Measurements from ENCODE around the gene NTRK2.
A peak's percentile ranks its signal among the peaks of the same experiment; 100 is the strongest.

The NTRK2 gene

DNA sequence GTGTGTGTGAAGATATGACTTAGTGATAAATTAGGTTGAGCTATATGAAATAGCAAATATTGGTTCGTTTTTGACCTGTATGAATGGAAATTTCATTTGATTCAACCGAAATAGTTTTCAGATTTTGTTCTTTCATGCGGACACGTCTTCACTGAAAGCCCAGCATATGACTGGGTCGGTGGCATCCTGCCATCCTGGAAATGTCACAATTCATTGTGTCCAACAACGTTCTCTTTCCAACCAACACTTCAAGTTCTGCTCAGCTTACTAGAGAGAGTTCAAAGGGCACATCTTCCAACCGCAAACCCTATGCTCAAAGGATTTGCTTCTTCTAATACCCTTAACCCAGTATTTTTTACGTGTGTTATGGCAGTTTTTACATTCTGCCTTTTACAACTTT is 252.5 kb downstream of the NTRK2 start:
- no peak overlapping the region for H3K27ac ChIP-seq (ENCODE audit: extremely low read depth, low read depth, low read length)
- CTCF ChIA-PET, result interaction anchor here (1.0 to 1.1 kb wide), 2 partner anchors 23 to 224 kb away, joined by 3 to 4 read pairs; no protein-coding TSS in a partner anchor
- H3K9me3 ChIP-seq (ENCODE audit: control insufficient read depth, insufficient read depth, low read depth, low read length), result no peaks in the 10 kb centered on the region
- TF ChIP-seq BCL11B (tag by site-specific recombination; IDR thresholded peaks at IDR 0.05; ENCODE audit: low read depth) (no peak), KLF10 (tag by site-specific recombination; IDR thresholded peaks at IDR 0.05) (no peak), ZNF157 (tag by site-specific recombination; IDR thresholded peaks at IDR 0.05) (no peak), ZNF335 (tag by site-specific recombination; conservative IDR thresholded peaks at IDR 0.05) (no peak), ZNF561 (tag by site-specific recombination; IDR thresholded peaks at IDR 0.05; ENCODE audit: borderline replicate concordance) (no peak), SETDB1 (IDR thresholded peaks at IDR 0.05; ENCODE audit: insufficient read length, low read length) (no peak), ZNF366 (tag by site-specific recombination; conservative IDR thresholded peaks at IDR 0.05) (no peak), ZNF19 (tag by site-specific recombination; IDR thresholded peaks at IDR 0.05; ENCODE audit: low read depth) (no peak), ZNF175 (tag by site-specific recombination; IDR thresholded peaks at IDR 0.05) (no peak), ZFHX2 (tag by site-specific recombination; conservative IDR thresholded peaks at IDR 0.05) (no peak), ZNF777 (tag by site-specific recombination; IDR thresholded peaks at IDR 0.05; ENCODE audit: borderline replicate concordance) (no peak), ZNF16 (tag by site-specific recombination; IDR thresholded peaks at IDR 0.05; ENCODE audit: low read depth) (no peak), ZBTB1 (tag by site-specific recombination; IDR thresholded peaks at IDR 0.05) (no peak), ZNF248 (tag by site-specific recombination; IDR thresholded peaks at IDR 0.05) (no peak), ZEB2 (tag by site-specific recombination; IDR thresholded peaks at IDR 0.05) (no peak)
- TF ChIP-seq, protein P1, sequence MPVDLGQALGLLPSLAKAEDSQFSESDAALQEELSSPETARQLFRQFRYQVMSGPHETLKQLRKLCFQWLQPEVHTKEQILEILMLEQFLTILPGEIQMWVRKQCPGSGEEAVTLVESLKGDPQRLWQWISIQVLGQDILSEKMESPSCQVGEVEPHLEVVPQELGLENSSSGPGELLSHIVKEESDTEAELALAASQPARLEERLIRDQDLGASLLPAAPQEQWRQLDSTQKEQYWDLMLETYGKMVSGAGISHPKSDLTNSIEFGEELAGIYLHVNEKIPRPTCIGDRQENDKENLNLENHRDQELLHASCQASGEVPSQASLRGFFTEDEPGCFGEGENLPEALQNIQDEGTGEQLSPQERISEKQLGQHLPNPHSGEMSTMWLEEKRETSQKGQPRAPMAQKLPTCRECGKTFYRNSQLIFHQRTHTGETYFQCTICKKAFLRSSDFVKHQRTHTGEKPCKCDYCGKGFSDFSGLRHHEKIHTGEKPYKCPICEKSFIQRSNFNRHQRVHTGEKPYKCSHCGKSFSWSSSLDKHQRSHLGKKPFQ (tag by site-specific recombination; IDR thresholded peaks at IDR 0.05), result no peak
- TF ChIP-seq, protein P2, sequence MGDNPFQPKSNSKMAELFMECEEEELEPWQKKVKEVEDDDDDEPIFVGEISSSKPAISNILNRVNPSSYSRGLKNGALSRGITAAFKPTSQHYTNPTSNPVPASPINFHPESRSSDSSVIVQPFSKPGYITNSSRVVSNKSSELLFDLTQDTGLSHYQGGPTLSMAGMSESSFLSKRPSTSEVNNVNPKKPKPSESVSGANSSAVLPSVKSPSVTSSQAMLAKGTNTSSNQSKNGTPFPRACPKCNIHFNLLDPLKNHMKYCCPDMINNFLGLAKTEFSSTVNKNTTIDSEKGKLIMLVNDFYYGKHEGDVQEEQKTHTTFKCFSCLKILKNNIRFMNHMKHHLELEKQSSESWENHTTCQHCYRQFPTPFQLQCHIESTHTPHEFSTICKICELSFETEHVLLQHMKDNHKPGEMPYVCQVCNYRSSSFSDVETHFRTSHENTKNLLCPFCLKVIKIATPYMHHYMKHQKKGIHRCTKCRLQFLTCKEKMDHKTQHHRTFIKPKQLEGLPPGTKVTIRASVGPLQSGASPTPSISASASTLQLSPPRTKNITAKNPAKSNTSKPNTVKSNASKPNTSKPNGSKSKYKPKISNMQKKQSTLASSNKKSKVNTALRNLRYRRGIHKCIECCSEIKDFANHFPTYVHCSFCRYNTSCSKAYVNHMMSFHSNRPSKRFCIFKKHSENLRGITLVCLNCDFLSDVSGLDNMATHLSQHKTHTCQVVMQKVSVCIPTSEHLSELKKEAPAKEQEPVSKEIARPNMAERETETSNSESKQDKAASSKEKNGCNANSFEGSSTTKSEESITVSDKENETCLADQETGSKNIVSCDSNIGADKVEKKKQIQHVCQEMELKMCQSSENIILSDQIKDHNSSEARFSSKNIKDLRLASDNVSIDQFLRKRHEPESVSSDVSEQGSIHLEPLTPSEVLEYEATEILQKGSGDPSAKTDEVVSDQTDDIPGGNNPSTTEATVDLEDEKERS (tag by site-specific recombination; IDR thresholded peaks at IDR 0.05), result no peak
- POLR2A ChIA-PET, result no interaction called here
- H3K4me1 ChIP-seq (ENCODE audit: control insufficient read depth, insufficient read depth, low read length), result no peaks in the 10 kb centered on the region
- H3K36me3 ChIP-seq (ENCODE audit: control insufficient read depth in 2 of 2, insufficient read depth in 1 of 2, low read length in 2 of 2), result no peaks in the 10 kb centered on the region
- no peak overlapping the region for H3K4me3 ChIP-seq (ENCODE audit: low read depth, low read length)

DNA sequence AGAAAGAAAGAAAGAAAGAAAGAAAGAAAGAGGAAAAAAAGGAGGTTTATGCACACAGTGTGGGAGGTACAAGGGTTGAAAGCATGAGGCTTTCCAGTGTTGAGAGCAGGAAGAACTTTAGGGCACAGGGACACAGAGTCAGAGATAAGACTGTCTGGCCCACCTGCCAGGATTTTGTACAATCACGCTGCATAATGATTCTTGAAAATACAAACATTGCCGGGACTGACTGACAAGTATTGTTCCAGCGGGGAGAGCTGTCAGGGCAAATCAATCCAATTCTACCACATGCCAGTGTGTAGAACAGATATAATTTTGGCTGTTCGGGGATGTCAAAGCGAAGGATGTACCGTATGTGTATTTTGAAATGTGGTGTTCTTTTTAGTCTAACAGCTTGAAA is 254.7 kb downstream of the NTRK2 start:
- POLR2A ChIA-PET, result no interaction called here
- Histone ChIP-seq H3K4me1 (ENCODE audit: control insufficient read depth, insufficient read depth, low read length) (no peaks in the 10 kb centered on the region), H3K9me3 (ENCODE audit: control insufficient read depth, insufficient read depth, low read depth, low read length) (no peaks in the 10 kb centered on the region), H3K27ac (ENCODE audit: extremely low read depth, low read depth, low read length) (no peak overlapping the region), H3K36me3 (ENCODE audit: control insufficient read depth in 2 of 2, insufficient read depth in 1 of 2, low read length in 2 of 2) (no peaks in the 10 kb centered on the region), H3K4me3 (ENCODE audit: low read depth, low read length) (no peak overlapping the region)
- TF ChIP-seq ZNF19 (tag by site-specific recombination; IDR thresholded peaks at IDR 0.05; ENCODE audit: low read depth) (no peak), ZNF366 (tag by site-specific recombination; conservative IDR thresholded peaks at IDR 0.05) (0 out of 2 replicates have a peak, but pooled peaks have one; percentile 10)
- CTCF ChIA-PET, result interaction anchor here (0.6 to 2.2 kb wide), 3 partner anchors 21 to 256 kb away, joined by 3 to 6 read pairs (median 6); no protein-coding TSS in a partner anchor

DNA sequence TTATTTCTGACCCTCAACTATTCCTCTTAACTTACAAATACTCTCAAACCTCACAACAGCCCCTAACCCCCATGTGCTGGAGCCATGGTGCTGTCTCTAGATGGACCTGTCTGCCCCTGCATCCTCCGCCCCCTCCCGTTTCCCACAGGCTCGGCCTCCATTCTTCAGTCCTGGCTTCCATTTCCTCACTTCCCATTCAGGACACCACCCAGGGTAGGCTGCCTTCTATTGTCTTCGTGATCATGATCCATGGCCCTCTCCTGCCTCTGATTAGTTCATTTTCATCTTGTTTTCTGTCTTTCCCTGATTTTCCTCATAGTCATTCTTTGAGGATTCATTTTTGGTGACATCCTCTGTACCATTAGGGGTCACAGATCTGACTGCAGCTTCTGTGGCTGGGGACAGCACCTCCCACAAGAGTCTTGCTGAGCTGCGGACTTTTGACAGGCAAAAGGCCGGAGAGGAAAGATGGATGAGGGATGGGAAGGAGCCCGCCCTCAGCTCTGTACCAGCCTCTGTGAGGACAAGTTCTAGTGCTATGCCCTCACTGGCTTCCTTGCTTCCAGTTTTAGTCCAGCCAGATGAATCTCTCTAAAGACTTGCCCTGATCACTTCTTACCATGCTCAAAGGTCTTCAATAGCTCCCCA is 255.8 kb downstream of the NTRK2 start:
- ChIA-PET POLR2A (no interaction called here), CTCF (interaction anchor here (0.6 to 2.2 kb wide), 3 partner anchors 20 to 257 kb away, joined by 3 to 6 read pairs (median 6); no protein-coding TSS in a partner anchor)
- H3K4me1 ChIP-seq (ENCODE audit: control insufficient read depth, insufficient read depth, low read length), result no peaks in the 10 kb centered on the region
- TF ChIP-seq MZF1 (tag by site-specific recombination; IDR thresholded peaks at IDR 0.05; ENCODE audit: borderline replicate concordance) (no peak), ZNF792 (tag by site-specific recombination; IDR thresholded peaks at IDR 0.05) (no peak), ZNF514 (tag by site-specific recombination; IDR thresholded peaks at IDR 0.05) (no peak), EGR2 (tag by site-specific recombination; IDR thresholded peaks at IDR 0.05; ENCODE audit: low read depth) (no peak), ZBTB20 (tag by site-specific recombination; IDR thresholded peaks at IDR 0.05) (no peak)
- TF ChIP-seq, protein P3, sequence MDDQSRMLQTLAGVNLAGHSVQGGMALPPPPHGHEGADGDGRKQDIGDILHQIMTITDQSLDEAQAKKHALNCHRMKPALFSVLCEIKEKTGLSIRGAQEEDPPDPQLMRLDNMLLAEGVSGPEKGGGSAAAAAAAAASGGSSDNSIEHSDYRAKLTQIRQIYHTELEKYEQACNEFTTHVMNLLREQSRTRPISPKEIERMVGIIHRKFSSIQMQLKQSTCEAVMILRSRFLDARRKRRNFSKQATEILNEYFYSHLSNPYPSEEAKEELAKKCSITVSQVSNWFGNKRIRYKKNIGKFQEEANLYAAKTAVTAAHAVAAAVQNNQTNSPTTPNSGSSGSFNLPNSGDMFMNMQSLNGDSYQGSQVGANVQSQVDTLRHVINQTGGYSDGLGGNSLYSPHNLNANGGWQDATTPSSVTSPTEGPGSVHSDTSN (CRISPR knock-in tag; IDR thresholded peaks at IDR 0.05), result no peak
- TF ChIP-seq, protein P4, sequence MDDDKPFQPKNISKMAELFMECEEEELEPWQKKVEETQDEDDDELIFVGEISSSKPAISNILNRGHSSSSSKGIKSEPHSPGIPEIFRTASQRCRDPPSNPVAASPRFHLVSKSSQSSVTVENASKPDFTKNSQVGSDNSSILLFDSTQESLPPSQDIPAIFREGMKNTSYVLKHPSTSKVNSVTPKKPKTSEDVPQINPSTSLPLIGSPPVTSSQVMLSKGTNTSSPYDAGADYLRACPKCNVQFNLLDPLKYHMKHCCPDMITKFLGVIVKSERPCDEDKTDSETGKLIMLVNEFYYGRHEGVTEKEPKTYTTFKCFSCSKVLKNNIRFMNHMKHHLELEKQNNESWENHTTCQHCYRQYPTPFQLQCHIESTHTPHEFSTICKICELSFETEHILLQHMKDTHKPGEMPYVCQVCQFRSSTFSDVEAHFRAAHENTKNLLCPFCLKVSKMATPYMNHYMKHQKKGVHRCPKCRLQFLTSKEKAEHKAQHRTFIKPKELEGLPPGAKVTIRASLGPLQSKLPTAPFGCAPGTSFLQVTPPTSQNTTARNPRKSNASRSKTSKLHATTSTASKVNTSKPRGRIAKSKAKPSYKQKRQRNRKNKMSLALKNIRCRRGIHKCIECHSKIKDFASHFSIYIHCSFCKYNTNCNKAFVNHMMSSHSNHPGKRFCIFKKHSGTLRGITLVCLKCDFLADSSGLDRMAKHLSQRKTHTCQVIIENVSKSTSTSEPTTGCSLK (tag by site-specific recombination; IDR thresholded peaks at IDR 0.05), result no peak
- H3K36me3 ChIP-seq (ENCODE audit: control insufficient read depth in 2 of 2, insufficient read depth in 1 of 2, low read length in 2 of 2), result no peaks in the 10 kb centered on the region
- H3K4me3 ChIP-seq (ENCODE audit: low read depth, low read length), result no peak overlapping the region
- no peaks in the 10 kb centered on the region for H3K9me3 ChIP-seq (ENCODE audit: control insufficient read depth, insufficient read depth, low read depth, low read length)
- H3K27ac ChIP-seq (ENCODE audit: extremely low read depth, low read depth, low read length), result no peak overlapping the region

Measured in HEK293 (cell line).